ENCODE data around the gene ITPR3. TPM values are rescaled to one million over a fixed set of nuclear protein-coding genes. Genes with fewer than 3 reads are reported as not detected.

The ITPR3 gene
- total and polyA plus RNA-seq, 3 donors from 2014 or later: 58.2 to 146 (median 80.3) TPM

DNA sequence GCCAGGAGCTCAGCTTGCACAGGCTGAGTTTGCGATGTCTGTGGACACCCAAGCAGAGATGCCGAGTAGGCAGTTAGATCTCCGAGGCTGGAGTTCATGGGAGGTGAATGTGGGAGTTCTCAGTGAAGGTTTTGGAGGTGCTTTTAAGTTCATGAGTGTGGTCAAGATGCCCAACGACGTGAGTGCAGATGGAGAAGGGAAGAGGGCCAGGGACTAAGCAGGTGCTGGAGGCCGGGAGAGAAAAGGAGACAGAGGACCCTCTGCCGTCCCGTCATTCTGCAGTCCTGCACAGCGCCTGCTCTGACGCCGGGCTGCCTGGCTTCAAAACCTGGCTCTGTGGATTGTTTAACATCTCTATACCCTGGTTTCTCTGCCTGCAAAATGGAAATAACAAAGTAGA, 15.5 kb downstream of the ITPR3 start:
- intact Hi-C loops (cut with DNase I; ENCODE audit: low total_unique reads): no loop called here
- no peak for DNase-seq
- Histone ChIP-seq H3K27me3 (no peaks in the 10 kb centered on the region), H3K27ac (no peak overlapping the region), H3K9me3 (no peaks in the 10 kb centered on the region), H3K36me3 (ENCODE audit: low read depth, missing control alignments) (no peaks in the 10 kb centered on the region), H3K4me1 (peaks cover 38% of the 10 kb centered on the region), H3K4me3 (no peak overlapping the region)
- TF ChIP-seq POLR2A (IDR thresholded peaks at IDR 0.05) (no peak), CTCF (IDR thresholded peaks at IDR 0.05) (no peak)
- WGBS, 2 donors: 85 to 90% methylated on average over 11 of the region's 11 CpGs

DNA sequence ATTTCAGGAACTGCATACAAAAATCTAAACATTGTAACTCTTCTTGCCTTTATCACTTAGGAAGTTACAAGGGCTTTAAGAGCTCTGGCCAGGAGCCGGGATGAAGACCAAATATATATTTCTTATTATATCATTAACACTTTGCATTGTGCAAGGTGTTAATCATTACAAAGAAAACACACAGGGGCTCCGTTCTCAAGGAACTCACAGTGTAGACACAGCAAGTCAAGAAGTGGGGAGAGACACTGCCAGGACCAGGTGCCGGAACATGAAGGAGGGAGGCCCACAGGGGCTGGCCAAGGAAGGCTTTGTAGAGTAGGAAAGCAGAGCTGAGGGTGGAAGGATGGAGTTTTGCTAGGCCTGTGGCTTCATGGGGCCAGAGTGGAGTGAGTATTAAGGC, 17.4 kb downstream of the ITPR3 start:
- Histone ChIP-seq H3K9me3 (no peaks in the 10 kb centered on the region), H3K36me3 (ENCODE audit: low read depth, missing control alignments) (no peaks in the 10 kb centered on the region), H3K4me3 (no peak overlapping the region), H3K27me3 (no peaks in the 10 kb centered on the region), H3K27ac (no peak overlapping the region), H3K4me1 (peaks cover 24% of the 10 kb centered on the region)
- intact Hi-C loops (cut with DNase I; ENCODE audit: low total_unique reads): no loop called here
- DNase-seq: no peak
- no peak for TF ChIP-seq POLR2A (IDR thresholded peaks at IDR 0.05)
- TF ChIP-seq CTCF (IDR thresholded peaks at IDR 0.05): no peak
- WGBS, 2 donors: 56 to 61% methylated on average over 3 of the region's 3 CpGs

DNA sequence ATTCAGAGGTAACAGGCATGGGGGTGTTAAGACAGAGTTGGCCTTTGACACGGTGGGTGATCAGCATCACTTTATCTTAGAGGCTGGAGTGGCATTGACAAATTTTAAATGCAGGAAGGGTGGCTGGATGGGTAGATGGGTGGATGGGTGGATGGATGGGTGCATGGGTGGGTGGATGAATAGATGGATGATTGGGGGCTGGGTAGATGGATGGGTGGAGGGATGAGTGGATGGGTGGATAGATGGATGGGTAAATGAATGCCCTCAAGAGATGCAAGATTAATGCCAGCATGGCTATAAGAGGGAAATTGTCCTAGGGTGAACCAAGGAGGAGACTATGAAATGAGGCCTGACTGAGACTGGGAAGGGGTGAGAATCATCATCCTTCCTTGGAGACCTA, 18.4 kb downstream of the ITPR3 start:
- no peaks in the 10 kb centered on the region for H3K9me3 ChIP-seq
- H3K4me1 ChIP-seq: peaks cover 17% of the 10 kb centered on the region
- no peaks in the 10 kb centered on the region for H3K36me3 ChIP-seq (ENCODE audit: low read depth, missing control alignments)
- H3K27ac ChIP-seq: no peak overlapping the region
- intact Hi-C loops (cut with DNase I; ENCODE audit: low total_unique reads): no loop called here
- WGBS, 2 donors: 100% methylated on average over 1 of the region's 1 CpG
- TF ChIP-seq POLR2A (IDR thresholded peaks at IDR 0.05): no peak
- TF ChIP-seq CTCF (IDR thresholded peaks at IDR 0.05): no peak
- DNase-seq: no peak
- H3K4me3 ChIP-seq: no peak overlapping the region
- H3K27me3 ChIP-seq: no peaks in the 10 kb centered on the region

DNA sequence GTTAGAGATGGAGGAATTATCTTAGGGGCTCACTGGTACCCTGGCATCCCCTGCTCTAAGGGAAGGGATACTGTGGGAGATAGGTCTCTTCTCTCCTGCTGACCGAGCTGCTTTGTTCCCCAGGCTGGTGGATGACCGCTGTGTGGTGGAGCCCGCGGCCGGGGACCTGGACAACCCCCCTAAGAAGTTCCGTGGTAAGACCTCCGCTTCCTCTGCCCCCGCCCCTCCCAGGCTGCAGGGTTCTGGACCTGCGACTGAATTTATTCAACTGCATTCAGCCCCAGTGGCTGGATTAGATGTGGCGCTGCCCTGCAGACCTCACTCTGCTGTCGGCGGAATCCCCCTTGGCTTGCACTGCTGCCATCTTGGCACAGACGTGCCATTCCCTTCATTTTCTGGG, 19.2 kb downstream of the ITPR3 start:
- 90 to 92% methylated on average over 12 to 13 of the region's 13 CpGs for WGBS, 2 donors
- H3K4me3 ChIP-seq: no peak overlapping the region
- H3K4me1 ChIP-seq: peaks cover 13% of the 10 kb centered on the region
- intact Hi-C loops (cut with DNase I; ENCODE audit: low total_unique reads): no loop called here
- no peaks in the 10 kb centered on the region for H3K36me3 ChIP-seq (ENCODE audit: low read depth, missing control alignments)
- no peaks in the 10 kb centered on the region for H3K27me3 ChIP-seq
- no peaks in the 10 kb centered on the region for H3K9me3 ChIP-seq
- no peak overlapping the region for H3K27ac ChIP-seq
- no peak for DNase-seq
- TF ChIP-seq POLR2A (IDR thresholded peaks at IDR 0.05): no peak
- TF ChIP-seq CTCF (IDR thresholded peaks at IDR 0.05): no peak

GRCh38 chr6:33641144-33641543, 20.0 kb downstream of the ITPR3 start:
- intact Hi-C loops (cut with DNase I; ENCODE audit: low total_unique reads): no loop called here
- no peak for DNase-seq
- Histone ChIP-seq H3K4me1 (peaks cover 13% of the 10 kb centered on the region), H3K36me3 (ENCODE audit: low read depth, missing control alignments) (no peaks in the 10 kb centered on the region), H3K4me3 (no peak overlapping the region), H3K9me3 (no peaks in the 10 kb centered on the region), H3K27ac (no peak overlapping the region), H3K27me3 (no peaks in the 10 kb centered on the region)
- TF ChIP-seq POLR2A (IDR thresholded peaks at IDR 0.05) (no peak), CTCF (IDR thresholded peaks at IDR 0.05) (no peak)
- WGBS, 2 donors: 93 to 98% methylated on average over 9 to 15 of the region's 15 CpGs
